GM23338 (cell line): ENCODE measurements around the gene MACF1.

Experiments
- CTCF ChIP-seq, 2 experiments: fragments of 200-600 bp in 1 of 2; sonication (generic) in 1 of 2; conservative IDR thresholded peaks; 2 replicates each; pipeline versions ENCODE4 v1.5.1 to v1.6.1; 2016 to 2017; ENCODE audit warnings: antibody characterized with exemption in 2 of 2, low read depth in 2 of 2, mild to moderate bottlenecking in 2 of 2, moderate library complexity in 1 of 2
- EZH2 ChIP-seq: fragments of 200-600 bp; sonication (generic); IDR thresholded peaks from one replicate; pipeline ENCODE4 v1.8.0; 2017; ENCODE audit warnings: antibody characterized with exemption, mild to moderate bottlenecking, low read depth; ENCODE audit not compliant: unreplicated experiment
- EZH2phosphoT487 ChIP-seq: fragments of 200-600 bp; sonication (generic); IDR thresholded peaks from one replicate; pipeline ENCODE4 v1.8.1; 2018; ENCODE audit warnings: antibody characterized with exemption; ENCODE audit not compliant: unreplicated experiment
- JUNB ChIP-seq: IDR thresholded peaks from one replicate; pipeline ENCODE4 v1.6.1; 2016; ENCODE audit warnings: antibody characterized with exemption; ENCODE audit not compliant: unreplicated experiment
- POLR2AphosphoS5 ChIP-seq: IDR thresholded peaks from 2 replicates; pipeline ENCODE4 v1.6.1; 2016; ENCODE audit warnings: antibody characterized with exemption, low read depth
- STAT1 ChIP-seq: IDR thresholded peaks from one replicate; pipeline ENCODE4 v1.6.1; 2016; ENCODE audit warnings: antibody characterized with exemption; ENCODE audit not compliant: unreplicated experiment

GRCh38 chr1:39494671-39495410 lies 290.3 kb downstream of the MACF1 start:
- TF ChIP-seq POLR2AphosphoS5 = no peak
- no peak for TF ChIP-seq EZH2
- TF ChIP-seq JUNB = no peak
- TF ChIP-seq CTCF (conservative IDR thresholded peaks at IDR 0.05; ENCODE audit: low read depth in 2 of 2) = no peak
- TF ChIP-seq STAT1 = no peak
- TF ChIP-seq EZH2phosphoT487 = no peak
